Activated naive CD8-positive, alpha-beta T cell treated with anti-CD3 and anti-CD28 coated beads, Interleukin-2, amount 50 U/mL, for 16 hours (primary cell): ENCODE data around the gene NCAPH2.

Source experiments
- DNase-seq: peaks from one replicate; pipeline ENCODE4 v3.0.0-alpha.2; 2020; ENCODE audit warnings: low read depth, low spot score

NCAPH2 gene

GRCh38 chr22:50548040-50548920 is 40.3 kb downstream of the NCAPH2 start:
- no peak for DNase-seq

- DNase-seq: no peak
Observed at GRCh38 chr22:50548921-50549790, 41.1 kb downstream of the NCAPH2 start.

GRCh38 chr22:50550395-50550794 is 42.4 kb downstream of the NCAPH2 start:
- no peak for DNase-seq

GRCh38 chr22:50551160-50551752 is 43.2 kb downstream of the NCAPH2 start:
- DNase-seq: no peak

- DNase-seq: no peak
Observed at GRCh38 chr22:50553310-50553709, 45.3 kb downstream of the NCAPH2 start.

- DNase-seq: no peak
Observed at GRCh38 chr22:50556703-50557102, 48.7 kb downstream of the NCAPH2 start.

GRCh38 chr22:50560034-50560433 is 52.0 kb downstream of the NCAPH2 start:
- no peak for DNase-seq

GRCh38 chr22:50561401-50562358 is 53.7 kb downstream of the NCAPH2 start:
- DNase-seq: no peak

GRCh38 chr22:50562523-50563412 is 54.7 kb downstream of the NCAPH2 start, which contains the start of gene SYCE3:
SYCE3 (minus strand) TSS chr22:50562919; CDS start chr22:50556405, 6,514 bp downstream.
- peak; percentile 95 for DNase-seq

- no peak for DNase-seq
Observed at GRCh38 chr22:50563413-50564160, 55.6 kb downstream of the NCAPH2 start.

GRCh38 chr22:50564289-50564688 is 56.3 kb downstream of the NCAPH2 start:
- DNase-seq: no peak

GRCh38 chr22:50567721-50568252 is 59.8 kb downstream of the NCAPH2 start:
- DNase-seq: no peak

- DNase-seq: no peak
Observed at GRCh38 chr22:50568626-50569025, 60.6 kb downstream of the NCAPH2 start.

- DNase-seq: no peak
Observed at GRCh38 chr22:50569041-50569459, 61.0 kb downstream of the NCAPH2 start.

- DNase-seq: no peak
Observed at GRCh38 chr22:50569896-50570535, 62.0 kb downstream of the NCAPH2 start.

- no peak for DNase-seq
Observed at GRCh38 chr22:50570861-50571260, 62.8 kb downstream of the NCAPH2 start.

GRCh38 chr22:50571264-50572175 is 63.5 kb downstream of the NCAPH2 start:
- DNase-seq: no peak
